ENCODE measurements around the gene SGK1.

GRCh38 chr6:134170844-134171243 lies 147.1 kb downstream of the SGK1 start:
- TF ChIP-seq, protein P1, sequence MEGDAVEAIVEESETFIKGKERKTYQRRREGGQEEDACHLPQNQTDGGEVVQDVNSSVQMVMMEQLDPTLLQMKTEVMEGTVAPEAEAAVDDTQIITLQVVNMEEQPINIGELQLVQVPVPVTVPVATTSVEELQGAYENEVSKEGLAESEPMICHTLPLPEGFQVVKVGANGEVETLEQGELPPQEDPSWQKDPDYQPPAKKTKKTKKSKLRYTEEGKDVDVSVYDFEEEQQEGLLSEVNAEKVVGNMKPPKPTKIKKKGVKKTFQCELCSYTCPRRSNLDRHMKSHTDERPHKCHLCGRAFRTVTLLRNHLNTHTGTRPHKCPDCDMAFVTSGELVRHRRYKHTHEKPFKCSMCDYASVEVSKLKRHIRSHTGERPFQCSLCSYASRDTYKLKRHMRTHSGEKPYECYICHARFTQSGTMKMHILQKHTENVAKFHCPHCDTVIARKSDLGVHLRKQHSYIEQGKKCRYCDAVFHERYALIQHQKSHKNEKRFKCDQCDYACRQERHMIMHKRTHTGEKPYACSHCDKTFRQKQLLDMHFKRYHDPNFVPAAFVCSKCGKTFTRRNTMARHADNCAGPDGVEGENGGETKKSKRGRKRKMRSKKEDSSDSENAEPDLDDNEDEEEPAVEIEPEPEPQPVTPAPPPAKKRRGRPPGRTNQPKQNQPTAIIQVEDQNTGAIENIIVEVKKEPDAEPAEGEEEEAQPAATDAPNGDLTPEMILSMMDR (IDR thresholded peaks at IDR 0.05): no peak
- TF ChIP-seq POLR2A (IDR thresholded peaks at IDR 0.05): no peak

Data from testis (tissue), 2 donors.